Activated B cell treated with CpG ODN at 0.5 μM for 24 hours (primary cell): ENCODE data around the gene MET. TPM values are rescaled to one million over a fixed set of nuclear protein-coding genes. Genes with fewer than 3 reads are reported as not detected.
A peak's percentile ranks its signal among the peaks of the same experiment; 100 is the strongest.

Source experiments
- ATAC-seq: fragments of 200-7000 bp; cut with Tn5 transposase; one replicate; pipeline ENCODE4 v1.10.0; 2021; ENCODE audit warnings: low read depth, mild to moderate bottlenecking, moderate library complexity
- CTCF ChIA-PET: fragments of 350-600 bp; sonication (Branson Sonifier 250); formaldehyde crosslinking; loops from one replicate; lab custom pipeline; 2021; ENCODE audit warnings: antibody characterized with exemption; lab: Charles Lee
- POLR2A ChIA-PET: fragments of 350-600 bp; sonication (Branson Sonifier 250); formaldehyde crosslinking; loops from one replicate; lab custom pipeline; 2021; ENCODE audit warnings: antibody characterized with exemption; lab: Charles Lee
- DNase-seq: peaks from one replicate; pipeline ENCODE4 v3.0.0; 2022
- H3K27ac Mint-ChIP-seq: one replicate; pipeline ENCODE4 v1.8.0; 2020; ENCODE audit warnings: mixed read lengths
- H3K27me3 Mint-ChIP-seq: one replicate; pipeline ENCODE4 v1.8.0; 2021; ENCODE audit warnings: mixed read lengths
- H3K36me3 Mint-ChIP-seq: one replicate; pipeline ENCODE4 v1.8.0; 2021; ENCODE audit warnings: low read depth, mixed read lengths
- H3K4me1 Mint-ChIP-seq: one replicate; pipeline ENCODE4 v1.8.0; 2021; ENCODE audit warnings: mixed read lengths
- H3K4me3 Mint-ChIP-seq: one replicate; pipeline ENCODE4 v1.8.0; 2020; ENCODE audit warnings: mild to moderate bottlenecking, mixed read lengths
- H3K9me3 Mint-ChIP-seq: one replicate; pipeline ENCODE4 v1.8.0; 2020; ENCODE audit warnings: mixed read lengths
- CTCF ChIP-seq: fragments of 200-600 bp; IDR thresholded peaks from one replicate; pipeline ENCODE4 v1.8.0; 2022; ENCODE audit warnings: antibody characterized with exemption, mild to moderate bottlenecking
- intact Hi-C: fragments of 100-400 bp; cut with micrococcal nuclease; formaldehyde crosslinking; loops from one replicate; pipeline ENCODE4 v1.15.1; 2024
- total RNA-seq: library from RNA; stranded (reverse); gene quantifications from 2 replicates; pipeline ENCODE4 v1.2.3, GENCODE V29; 2022

MET gene
- total RNA-seq, 1 donor from 2014 or later, result 1.1 TPM

GRCh38 chr7:116777651-116778281, 105.8 kb downstream of the MET start:
- no peak overlapping the region for H3K27ac Mint-ChIP-seq
- DNase-seq (no peak), ATAC-seq (no peak)
- CTCF ChIA-PET, result interaction anchor here (0.6 to 1.8 kb wide), 2 partner anchors 9 to 187 kb away, joined by 3 to 6 read pairs; no protein-coding TSS in a partner anchor
- POLR2A ChIA-PET, result no interaction called here
- intact Hi-C loops, result no loop called here
- TF ChIP-seq CTCF, result no peak
- H3K36me3 Mint-ChIP-seq, result no peaks in the 10 kb centered on the region
- no peaks in the 10 kb centered on the region for H3K4me1 Mint-ChIP-seq
- H3K9me3 Mint-ChIP-seq, result no peaks in the 10 kb centered on the region
- no peak overlapping the region for H3K4me3 Mint-ChIP-seq
- H3K27me3 Mint-ChIP-seq, result peaks cover 10% of the 10 kb centered on the region

GRCh38 chr7:116779216-116779615, 107.2 kb downstream of the MET start:
- ChIA-PET CTCF (no interaction called here), POLR2A (no interaction called here)
- no peak for ATAC-seq
- peaks cover 2% of the 10 kb centered on the region for H3K27me3 Mint-ChIP-seq
- H3K27ac Mint-ChIP-seq, result no peak overlapping the region
- no peaks in the 10 kb centered on the region for H3K9me3 Mint-ChIP-seq
- no peak for TF ChIP-seq CTCF
- no peaks in the 10 kb centered on the region for H3K36me3 Mint-ChIP-seq
- DNase-seq, result no peak
- H3K4me1 Mint-ChIP-seq, result no peaks in the 10 kb centered on the region
- H3K4me3 Mint-ChIP-seq, result no peak overlapping the region
- intact Hi-C loops, result no loop called here

- Mint-ChIP-seq H3K27me3 (no peaks in the 10 kb centered on the region), H3K27ac (no peak overlapping the region), H3K4me3 (no peak overlapping the region), H3K36me3 (no peaks in the 10 kb centered on the region), H3K4me1 (no peaks in the 10 kb centered on the region), H3K9me3 (no peaks in the 10 kb centered on the region)
- DNase-seq (no peak), ATAC-seq (no peak)
- no peak for TF ChIP-seq CTCF
- ChIA-PET CTCF (no interaction called here), POLR2A (no interaction called here)
- intact Hi-C loops, result no loop called here
These were observed 107.9 kb downstream of the MET start for GRCh38 chr7:116779931-116780330.

GRCh38 chr7:116780521-116780920, 108.5 kb downstream of the MET start:
- Mint-ChIP-seq H3K36me3 (no peaks in the 10 kb centered on the region), H3K27ac (no peak overlapping the region), H3K4me1 (no peaks in the 10 kb centered on the region), H3K9me3 (no peaks in the 10 kb centered on the region), H3K4me3 (no peak overlapping the region), H3K27me3 (no peaks in the 10 kb centered on the region)
- DNase-seq (no peak), ATAC-seq (peak; percentile 26)
- ChIA-PET CTCF (no interaction called here), POLR2A (no interaction called here)
- intact Hi-C loops, result no loop called here
- no peak for TF ChIP-seq CTCF

GRCh38 chr7:116780966-116781365, 109.0 kb downstream of the MET start:
- no peaks in the 10 kb centered on the region for H3K4me1 Mint-ChIP-seq
- POLR2A ChIA-PET, result no interaction called here
- intact Hi-C loops, result no loop called here
- H3K27ac Mint-ChIP-seq, result no peak overlapping the region
- H3K9me3 Mint-ChIP-seq, result no peaks in the 10 kb centered on the region
- DNase-seq, result no peak
- H3K27me3 Mint-ChIP-seq, result no peaks in the 10 kb centered on the region
- H3K4me3 Mint-ChIP-seq, result no peak overlapping the region
- CTCF ChIA-PET, result no interaction called here
- ATAC-seq, result no peak
- TF ChIP-seq CTCF, result no peak
- no peaks in the 10 kb centered on the region for H3K36me3 Mint-ChIP-seq
